NOMO-1 treated with DMSO at 0.1 percent for 48 hours (cell line): ENCODE results near the gene DEF6.
A peak's percentile ranks its signal among the peaks of the same experiment; 100 is the strongest.
"Not testable (repeated sequence)": the region's sequence is repeated elsewhere in the genome, so short reads cannot be mapped to it uniquely, and the experiment has no call there.

Source experiments
- DNase-seq: peaks from one replicate; lab custom pipeline; 2025; ENCODE audit not compliant: unreplicated experiment; lab: John Stamatoyannopoulos, UW

The DEF6 gene

GRCh38 chr6:35309611-35310264 is 12.1 kb downstream of the DEF6 start:
- no peak for DNase-seq

- no peak for DNase-seq
Measured at GRCh38 chr6:35310265-35310831, 12.7 kb downstream of the DEF6 start.

GRCh38 chr6:35311390-35312075 is 13.9 kb downstream of the DEF6 start:
- DNase-seq = peak; percentile 17

GRCh38 chr6:35312076-35312800 is 14.6 kb downstream of the DEF6 start:
- no peak for DNase-seq

GRCh38 chr6:35312807-35313206 is 15.2 kb downstream of the DEF6 start:
- DNase-seq = no peak

GRCh38 chr6:35317483-35318195 is 20.0 kb downstream of the DEF6 start:
- no peak for DNase-seq

DNA sequence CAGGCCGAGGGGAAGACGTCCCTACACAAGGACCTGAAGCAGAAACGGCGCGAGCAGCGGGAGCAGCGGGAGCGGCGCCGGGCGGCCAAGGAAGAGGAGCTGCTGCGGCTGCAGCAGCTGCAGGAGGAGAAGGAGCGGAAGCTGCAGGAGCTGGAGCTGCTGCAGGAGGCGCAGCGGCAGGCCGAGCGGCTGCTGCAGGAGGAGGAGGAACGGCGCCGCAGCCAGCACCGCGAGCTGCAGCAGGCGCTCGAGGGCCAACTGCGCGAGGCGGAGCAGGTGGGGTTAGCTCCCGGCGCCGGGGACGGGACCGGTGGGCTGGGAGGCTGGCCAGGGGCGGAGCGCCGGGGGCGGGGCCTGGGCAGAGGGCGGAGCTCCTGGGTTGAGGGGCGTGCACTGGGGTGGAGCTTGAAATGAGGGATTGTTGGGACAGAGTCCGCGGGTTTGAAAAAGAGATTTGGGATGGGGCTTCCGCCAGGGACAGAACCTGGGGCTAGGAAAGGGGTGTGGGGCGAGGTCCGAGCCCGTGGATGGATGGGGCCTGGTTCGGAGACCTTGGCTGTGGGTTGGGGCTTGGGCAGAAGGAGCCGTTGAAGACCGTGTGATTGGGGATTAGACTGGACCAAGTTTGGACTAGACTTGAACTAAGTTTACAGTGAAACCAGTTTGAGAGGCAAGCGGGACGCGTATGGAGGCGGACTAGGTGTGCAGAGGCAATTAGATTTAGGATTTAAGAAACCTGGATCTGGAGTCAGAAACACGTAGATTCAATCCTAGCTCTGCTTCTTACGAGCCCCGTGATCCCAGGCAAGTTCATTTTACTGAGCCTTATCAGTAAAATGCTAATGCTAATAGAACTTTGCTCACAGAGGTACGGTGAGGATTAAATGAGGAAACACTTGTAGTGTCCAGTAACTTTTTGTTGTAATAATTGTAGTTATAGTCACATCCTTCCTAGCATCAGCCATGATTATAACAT is 20.9 kb downstream of the DEF6 start:
- no peak for DNase-seq

- DNase-seq = no peak
Measured at GRCh38 chr6:35319346-35320030, 21.9 kb downstream of the DEF6 start.

DNA sequence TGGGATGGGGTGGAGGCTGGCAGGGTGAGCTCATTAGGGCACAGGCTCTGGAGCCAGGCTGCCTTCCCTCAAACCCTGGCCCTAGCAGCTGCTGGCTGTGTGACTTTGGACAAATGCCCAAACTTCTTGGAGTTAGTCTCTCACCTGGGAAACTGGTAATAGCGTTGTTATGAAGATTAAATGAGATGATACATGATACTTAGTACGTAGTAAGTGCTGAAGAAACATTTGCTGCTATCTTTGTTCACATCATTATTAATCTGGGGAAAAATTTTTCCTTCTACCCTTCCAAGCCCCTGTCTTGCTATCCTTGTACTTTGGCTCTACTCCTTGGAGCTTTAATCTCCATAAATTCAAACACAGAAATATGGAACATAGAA is 22.4 kb downstream of the DEF6 start:
- no peak for DNase-seq

GRCh38 chr6:35321091-35321490 is 23.5 kb downstream of the DEF6 start:
- no peak for DNase-seq

DNA sequence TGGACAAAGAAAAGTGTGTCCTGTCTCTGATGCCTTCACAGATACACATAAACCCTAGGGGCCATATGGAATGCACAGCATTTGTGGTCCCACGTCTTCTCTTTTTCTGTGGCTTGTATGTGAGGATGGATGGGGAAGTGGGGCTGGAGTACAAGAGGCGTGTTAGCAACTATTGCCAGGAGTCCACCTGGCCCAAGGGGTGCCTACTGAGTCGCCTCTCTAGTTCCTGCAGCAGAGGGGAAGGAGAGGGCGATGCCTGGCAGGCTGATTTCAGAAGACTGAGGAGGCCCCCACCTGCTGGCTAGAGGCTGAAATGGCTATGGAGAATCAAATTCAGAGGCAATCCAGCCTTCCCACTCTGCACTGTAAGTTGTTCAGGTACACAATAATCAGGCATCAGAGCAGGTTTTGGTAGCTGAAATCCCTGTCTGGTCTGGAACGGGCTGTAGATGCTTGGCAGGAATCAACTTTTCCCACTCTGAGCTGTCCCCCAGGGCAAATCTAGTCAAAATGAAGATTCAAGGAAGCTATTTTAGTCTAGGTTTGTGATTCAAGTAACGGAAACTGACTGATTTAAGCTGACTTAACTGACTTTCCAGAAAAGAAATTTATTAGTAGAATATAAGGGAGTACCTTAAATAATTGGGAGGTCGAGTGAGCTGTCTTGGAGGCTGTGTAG is 29.9 kb downstream of the DEF6 start:
- peak; percentile 58 for DNase-seq

DNA sequence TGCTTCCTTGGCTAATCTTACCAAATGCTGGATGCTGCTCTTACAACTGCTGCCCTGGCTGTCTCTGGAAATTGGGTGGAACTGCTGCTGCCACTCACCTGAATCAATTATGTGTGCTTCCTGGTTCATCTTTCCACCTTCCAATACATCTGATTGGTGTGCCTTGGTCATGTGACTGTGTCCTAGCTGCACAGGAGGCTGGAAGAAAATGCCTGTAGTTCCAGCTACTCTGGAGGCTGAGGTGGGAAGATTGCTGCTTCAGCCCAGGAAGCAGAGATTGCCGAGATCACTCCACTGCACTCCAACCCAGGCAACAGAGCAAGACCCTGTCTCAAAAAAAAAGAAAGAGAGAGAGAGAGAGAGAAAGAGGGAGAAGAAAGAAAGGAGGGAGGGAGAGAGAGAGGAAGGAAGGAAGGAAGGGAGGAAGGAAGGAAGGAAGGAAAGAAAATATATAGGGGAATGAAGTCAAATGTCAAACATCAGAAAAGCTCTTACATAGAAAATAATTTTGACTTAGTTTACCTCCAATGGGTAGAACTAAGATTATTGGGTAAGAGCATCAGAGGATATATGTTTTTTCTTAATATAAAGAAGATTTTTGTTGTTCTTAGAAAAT is 30.6 kb downstream of the DEF6 start:
- DNase-seq = no peak

GRCh38 chr6:35328965-35329364 is 31.3 kb downstream of the DEF6 start:
- not testable (repeated sequence) for DNase-seq

- no peak for DNase-seq
Measured at GRCh38 chr6:35330541-35331119, 33.0 kb downstream of the DEF6 start.

DNA sequence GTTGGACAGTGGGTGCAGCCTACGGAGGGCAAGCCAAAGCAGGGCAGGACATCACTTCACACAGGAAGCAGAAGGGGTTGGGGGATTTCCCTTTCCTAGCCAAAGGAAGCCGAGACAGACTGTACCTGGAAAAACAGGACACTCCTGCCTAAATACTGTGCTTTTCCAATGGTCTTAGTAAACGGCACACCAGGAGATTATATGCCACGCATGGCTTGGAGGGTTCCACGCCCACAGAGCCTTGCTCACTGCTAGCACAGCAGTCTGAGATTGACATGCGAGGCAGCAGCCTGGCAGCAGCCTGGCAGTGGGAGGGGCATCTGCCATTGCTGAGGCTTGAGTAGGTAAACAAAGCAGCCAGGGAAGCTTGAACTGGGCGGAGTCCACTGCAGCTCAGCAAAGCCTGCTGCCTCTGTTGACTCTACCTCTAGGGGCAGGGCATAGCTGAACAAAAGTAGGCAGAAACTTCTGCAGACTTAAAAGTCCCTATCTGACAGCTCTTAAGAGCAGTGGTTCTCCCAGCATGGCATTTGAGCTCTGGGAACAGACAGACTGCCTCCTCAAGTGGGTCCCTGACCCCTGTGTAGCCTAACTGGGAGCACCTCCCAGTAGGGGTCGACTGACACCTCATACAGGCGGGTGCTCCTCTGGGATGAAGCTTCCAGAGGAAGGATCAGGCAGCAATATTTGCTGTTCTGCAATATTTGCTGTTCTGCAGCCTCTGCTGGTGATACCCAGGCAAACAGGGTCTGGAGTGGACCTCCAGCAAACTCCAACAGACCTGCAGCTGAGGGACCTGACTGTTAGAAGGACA is 34.7 kb downstream of the DEF6 start:
- DNase-seq = not testable (repeated sequence)

GRCh38 chr6:35341557-35341956 is 43.9 kb downstream of the DEF6 start:
- peak; percentile 5 for DNase-seq
